Right atrium auricular region (tissue), 2 donors: Measurements from ENCODE around the gene CTNND2. TPM values are rescaled to one million over a fixed set of nuclear protein-coding genes. Genes with fewer than 3 reads are reported as not detected.
A peak's percentile ranks its signal among the peaks of the same experiment; 100 is the strongest.

Experiments
- DNase-seq: peaks from one replicate; pipeline ENCODE4 v3.0.0-alpha.2; 2019; ENCODE audit warnings: low spot score
- H3K27ac ChIP-seq, 2 donors: fragments of 200-600 bp; sonication (generic); 1 replicate in 1 of 2; 2 replicates in 1 of 2; pipeline ENCODE4 v1.5.1; 2016 to 2019
- H3K27me3 ChIP-seq, 2 donors: fragments of 200-600 bp; sonication (generic); one replicate each; pipeline versions ENCODE4 v1.5.1 to v1.6.0; 2017 to 2019
- H3K36me3 ChIP-seq: fragments of 200-600 bp; sonication (generic); one replicate; pipeline ENCODE4 v1.5.1; 2016
- H3K4me1 ChIP-seq, 2 donors: fragments of 200-600 bp; sonication (generic); one replicate each; pipeline versions ENCODE4 v1.5.1 to v1.6.0; 2017 to 2019
- H3K4me3 ChIP-seq, 2 donors: fragments of 200-600 bp; sonication (generic); 1 replicate in 1 of 2; 2 replicates in 1 of 2; pipeline ENCODE4 v1.5.1; 2017 to 2019; ENCODE audit warnings: mild to moderate bottlenecking in 1 of 2, moderate library complexity in 1 of 2
- H3K9me3 ChIP-seq, 2 donors: fragments of 200-600 bp; sonication (generic); one replicate each; pipeline ENCODE4 v1.5.1; 2019
- CTCF ChIP-seq, 2 donors: fragments of 200-600 bp; sonication (generic); IDR thresholded peaks; one replicate each; pipeline ENCODE4 v1.5.1; 2019; ENCODE audit warnings: antibody characterized with exemption in 2 of 2
- total RNA-seq, 2 donors: library from RNA; depleted of rRNA; stranded (reverse); fragments of >200 nt; gene quantifications; one replicate each; pipeline ENCODE4 v1.1.0, GENCODE V29; 2016

CTNND2 gene
- total RNA-seq, 2 donors from 2014 or later, result 8.6 to 9.0 TPM

DNA sequence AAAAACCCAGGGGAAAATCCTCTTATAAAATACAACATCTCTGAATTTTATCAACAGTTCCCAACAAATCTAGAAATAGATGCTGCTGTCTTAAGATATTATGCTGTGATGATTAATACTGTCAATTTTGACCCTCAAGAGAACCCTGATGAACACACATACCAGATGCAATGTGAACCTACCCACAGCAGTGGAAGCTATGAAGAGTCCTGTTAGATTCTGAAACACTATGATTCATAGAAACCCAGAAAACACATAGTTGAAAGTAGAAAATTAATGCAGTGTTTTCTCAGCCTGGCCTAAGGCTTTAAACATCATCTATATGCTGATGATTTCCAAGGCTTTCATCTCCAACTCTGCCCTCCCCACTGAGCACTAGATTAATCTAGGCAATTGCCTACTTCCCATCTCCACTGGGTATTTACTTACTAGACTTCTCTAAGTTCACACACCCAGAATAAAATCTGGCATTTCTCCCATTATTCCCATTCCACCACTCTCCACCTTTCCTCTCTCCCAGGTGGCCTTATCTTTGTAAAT is 296.2 kb downstream of the CTNND2 start:
- H3K4me3 ChIP-seq, result no peak overlapping the region
- H3K27me3 ChIP-seq, result no peaks in the 10 kb centered on the region
- no peaks in the 10 kb centered on the region for H3K4me1 ChIP-seq
- no peak for TF ChIP-seq CTCF (IDR thresholded peaks at IDR 0.05)
- H3K9me3 ChIP-seq, result no peaks in the 10 kb centered on the region
- DNase-seq, result no peak
- no peaks in the 10 kb centered on the region for H3K36me3 ChIP-seq
- no peak overlapping the region for H3K27ac ChIP-seq

GRCh38 chr5:11602298-11602697 is 301.9 kb downstream of the CTNND2 start:
- Histone ChIP-seq H3K36me3 (no peaks in the 10 kb centered on the region), H3K4me1 (no peaks in the 10 kb centered on the region), H3K27ac (no peak overlapping the region), H3K9me3 (no peaks in the 10 kb centered on the region), H3K4me3 (no peak overlapping the region), H3K27me3 (no peaks in the 10 kb centered on the region)
- DNase-seq, result no peak
- TF ChIP-seq CTCF (IDR thresholded peaks at IDR 0.05), result peak in 1 of 2 donors; percentile 14

DNA sequence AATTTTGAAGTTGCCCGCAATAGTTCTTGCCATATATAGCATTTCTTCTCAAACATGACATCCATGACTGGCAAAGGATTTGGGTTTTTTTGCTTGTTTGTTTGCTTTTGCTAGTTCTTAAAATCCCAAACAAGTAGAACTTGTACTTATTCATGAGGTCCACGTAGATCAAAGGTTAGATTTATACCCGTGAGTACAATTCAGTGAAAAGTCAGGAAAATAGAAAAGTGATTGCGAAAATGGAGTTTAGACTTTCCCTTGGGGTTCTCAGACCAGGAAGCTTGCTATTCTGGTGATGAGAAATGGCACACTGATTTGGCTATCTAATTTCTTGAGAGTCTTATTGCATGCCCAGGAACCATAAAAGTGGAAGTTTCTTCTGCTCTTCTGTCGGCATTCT is 304.7 kb downstream of the CTNND2 start:
- no peaks in the 10 kb centered on the region for H3K9me3 ChIP-seq
- DNase-seq, result no peak
- H3K27ac ChIP-seq, result no peak overlapping the region
- no peaks in the 10 kb centered on the region for H3K4me1 ChIP-seq
- H3K4me3 ChIP-seq, result no peak overlapping the region
- no peak for TF ChIP-seq CTCF (IDR thresholded peaks at IDR 0.05)
- no peaks in the 10 kb centered on the region for H3K27me3 ChIP-seq
- no peaks in the 10 kb centered on the region for H3K36me3 ChIP-seq

GRCh38 chr5:11596657-11597071 is 307.6 kb downstream of the CTNND2 start:
- Histone ChIP-seq H3K4me1 (no peaks in the 10 kb centered on the region), H3K4me3 (no peak overlapping the region), H3K27ac (no peak overlapping the region), H3K27me3 (no peaks in the 10 kb centered on the region), H3K9me3 (no peaks in the 10 kb centered on the region), H3K36me3 (no peaks in the 10 kb centered on the region)
- no peak for DNase-seq
- no peak for TF ChIP-seq CTCF (IDR thresholded peaks at IDR 0.05)

- no peaks in the 10 kb centered on the region for H3K9me3 ChIP-seq
- H3K27ac ChIP-seq, result no peak overlapping the region
- no peak overlapping the region for H3K4me3 ChIP-seq
- no peaks in the 10 kb centered on the region for H3K4me1 ChIP-seq
- H3K36me3 ChIP-seq, result no peaks in the 10 kb centered on the region
- H3K27me3 ChIP-seq, result no peaks in the 10 kb centered on the region
- TF ChIP-seq CTCF (IDR thresholded peaks at IDR 0.05), result no peak
- DNase-seq, result no peak
Measured at GRCh38 chr5:11596185-11596584, 308.1 kb downstream of the CTNND2 start.

DNA sequence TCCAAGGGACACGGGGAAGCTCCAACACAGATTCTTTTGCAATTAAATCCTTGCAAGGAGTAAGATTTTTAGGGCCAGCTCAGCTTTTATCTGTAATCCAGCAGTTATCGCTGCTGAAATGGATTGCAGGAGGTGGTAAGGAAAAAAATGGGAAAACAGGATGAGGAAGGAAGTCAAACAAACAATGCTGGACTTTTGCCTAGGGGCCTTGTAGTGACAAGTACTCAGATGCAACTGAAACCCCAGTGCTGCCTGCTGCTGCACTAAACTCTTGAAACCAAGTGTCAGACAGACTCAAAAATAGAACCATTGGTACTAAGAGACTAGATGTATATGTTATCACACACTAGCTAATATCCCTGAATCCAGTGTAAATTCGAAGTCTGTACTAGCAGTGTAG is 309.2 kb downstream of the CTNND2 start:
- Histone ChIP-seq H3K36me3 (no peaks in the 10 kb centered on the region), H3K4me1 (no peaks in the 10 kb centered on the region), H3K27ac (no peak overlapping the region), H3K4me3 (no peak overlapping the region), H3K9me3 (no peaks in the 10 kb centered on the region), H3K27me3 (no peaks in the 10 kb centered on the region)
- no peak for DNase-seq
- no peak for TF ChIP-seq CTCF (IDR thresholded peaks at IDR 0.05)
